BE2C (cell line): ENCODE data around the gene GPC6.

ENCODE experiments used
- DNase-seq: peaks from one replicate; pipeline ENCODE4 v3.0.0-alpha.2; 2020
- H3K27me3 ChIP-seq: fragments of 250-450 bp; sonication (Bioruptor Pico); 2 replicates; pipeline ENCODE4 v1.5.1; 2020; ENCODE audit warnings: mild to moderate bottlenecking
- H3K36me3 ChIP-seq: fragments of 250-450 bp; sonication (Bioruptor Pico); 2 replicates; pipeline ENCODE4 v1.5.1; 2020; ENCODE audit warnings: mild to moderate bottlenecking
- H3K4me1 ChIP-seq: fragments of 250-450 bp; sonication (Bioruptor Pico); 2 replicates; pipeline ENCODE4 v1.5.1; 2020
- H3K4me3 ChIP-seq: 2 replicates; pipeline ENCODE4 v1.5.1; 2011; ENCODE audit warnings: low read depth, low read length
- H3K9me3 ChIP-seq: fragments of 250-450 bp; sonication (Bioruptor Pico); 2 replicates; pipeline ENCODE4 v1.5.1; 2020
- CTCF ChIP-seq: IDR thresholded peaks from 2 replicates; pipeline ENCODE4 v1.5.1; 2012; ENCODE audit warnings: mild to moderate bottlenecking, low read depth, low read length

The GPC6 gene

GRCh38 chr13:94175076-94175475 is 948.5 kb downstream of the GPC6 start:
- Histone ChIP-seq H3K4me1 (no peaks in the 10 kb centered on the region), H3K36me3 (no peaks in the 10 kb centered on the region), H3K9me3 (no peaks in the 10 kb centered on the region), H3K27me3 (no peaks in the 10 kb centered on the region), H3K4me3 (no peak overlapping the region)
- no peak for TF ChIP-seq CTCF
- no peak for DNase-seq

GRCh38 chr13:94176561-94176960 is 950.0 kb downstream of the GPC6 start:
- no peak overlapping the region for H3K4me3 ChIP-seq
- TF ChIP-seq CTCF: no peak
- H3K9me3 ChIP-seq: no peaks in the 10 kb centered on the region
- no peaks in the 10 kb centered on the region for H3K4me1 ChIP-seq
- H3K36me3 ChIP-seq: no peaks in the 10 kb centered on the region
- H3K27me3 ChIP-seq: no peaks in the 10 kb centered on the region
- no peak for DNase-seq

- Histone ChIP-seq H3K27me3 (no peaks in the 10 kb centered on the region), H3K9me3 (no peaks in the 10 kb centered on the region)
Measured at GRCh38 chr13:94177041-94177440, 950.4 kb downstream of the GPC6 start.

GRCh38 chr13:94178625-94179244 is 952.1 kb downstream of the GPC6 start:
- no peaks in the 10 kb centered on the region for H3K9me3 ChIP-seq
- H3K4me3 ChIP-seq: no peak overlapping the region
- no peaks in the 10 kb centered on the region for H3K27me3 ChIP-seq
- H3K4me1 ChIP-seq: no peaks in the 10 kb centered on the region
- H3K36me3 ChIP-seq: no peaks in the 10 kb centered on the region
- no peak for DNase-seq
- TF ChIP-seq CTCF: no peak

More at GRCh38 chr13:94177041-94177440, 950.4 kb downstream of the GPC6 start:
- Histone ChIP-seq H3K36me3 (no peaks in the 10 kb centered on the region), H3K4me1 (no peaks in the 10 kb centered on the region), H3K4me3 (no peak overlapping the region)
- no peak for TF ChIP-seq CTCF
- DNase-seq: no peak

GRCh38 chr13:94181461-94182107 is 955.0 kb downstream of the GPC6 start:
- H3K4me1 ChIP-seq: no peaks in the 10 kb centered on the region
- no peaks in the 10 kb centered on the region for H3K9me3 ChIP-seq
- H3K36me3 ChIP-seq: no peaks in the 10 kb centered on the region
- DNase-seq: no peak
- H3K27me3 ChIP-seq: no peaks in the 10 kb centered on the region
- no peak for TF ChIP-seq CTCF
- no peak overlapping the region for H3K4me3 ChIP-seq

GRCh38 chr13:94182185-94182761 is 955.7 kb downstream of the GPC6 start:
- no peak for DNase-seq
- TF ChIP-seq CTCF: no peak
- H3K27me3 ChIP-seq: no peaks in the 10 kb centered on the region
- no peak overlapping the region for H3K4me3 ChIP-seq
- no peaks in the 10 kb centered on the region for H3K4me1 ChIP-seq
- no peaks in the 10 kb centered on the region for H3K36me3 ChIP-seq
- H3K9me3 ChIP-seq: no peaks in the 10 kb centered on the region
